Activated T-cell treated with anti-CD3 and anti-CD28 coated beads, Interleukin-2, amount 50 U/mL, for 72 hours (primary cell): ENCODE data around the gene DNASE1. TPM values are rescaled to one million over a fixed set of nuclear protein-coding genes. Genes with fewer than 3 reads are reported as not detected.
"Not testable (repeated sequence)": the region's sequence is repeated elsewhere in the genome, so short reads cannot be mapped to it uniquely, and the experiment has no call there.

Source experiments
- ATAC-seq, 2 donors: fragments of 150-1000 bp; cut with Tn5 transposase; replicated peaks in 1 of 2; 2 replicates each; pipeline ENCODE4 v1.10.0; 2021; ENCODE audit warnings: moderate library complexity in 2 of 2, mild to moderate bottlenecking in 1 of 2
- DNase-seq, 2 donors: peaks; one replicate each; pipeline ENCODE4 v3.0.0; 2021 to 2022; ENCODE audit warnings: mixed read lengths in 1 of 2
- H3K27ac Mint-ChIP-seq: one replicate; pipeline ENCODE4 v1.8.0; 2022; ENCODE audit warnings: mild to moderate bottlenecking, moderate library complexity, mixed read lengths
- H3K27me3 Mint-ChIP-seq: one replicate; pipeline ENCODE4 v1.8.0; 2022; ENCODE audit warnings: low read depth, mixed read lengths
- H3K36me3 Mint-ChIP-seq, 2 donors: one replicate each; pipeline ENCODE4 v1.8.0; 2022; ENCODE audit warnings: mixed read lengths in 2 of 2, mild to moderate bottlenecking in 1 of 2; ENCODE audit not compliant: insufficient read depth in 2 of 2
- H3K4me1 Mint-ChIP-seq: one replicate; pipeline ENCODE4 v1.8.0; 2022; ENCODE audit warnings: low read depth, mixed read lengths
- H3K4me3 Mint-ChIP-seq, 2 donors: one replicate each; pipeline ENCODE4 v1.8.0; 2022; ENCODE audit warnings: mild to moderate bottlenecking in 2 of 2, mixed read lengths in 2 of 2, moderate library complexity in 2 of 2
- H3K9me3 Mint-ChIP-seq, 2 donors: one replicate each; pipeline ENCODE4 v1.8.0; 2022; ENCODE audit warnings: mixed read lengths in 2 of 2
- total RNA-seq, 2 donors: library from RNA; stranded (reverse); gene quantifications; one replicate each; pipeline ENCODE4 v1.2.3, GENCODE V29; 2022

The DNASE1 gene
- total RNA-seq, 2 donors from 2014 or later, result 19.4 to 21.3 TPM

GRCh38 chr16:3646348-3646920 is 8.1 kb upstream of the DNASE1 start:
- no peaks in the 10 kb centered on the region for H3K4me1 Mint-ChIP-seq
- DNase-seq (no peak), ATAC-seq (no peak)
- no peaks in the 10 kb centered on the region for H3K27me3 Mint-ChIP-seq
- H3K4me3 Mint-ChIP-seq, result no peak overlapping the region
- H3K36me3 Mint-ChIP-seq, result no peaks in the 10 kb centered on the region
- H3K27ac Mint-ChIP-seq, result no peak overlapping the region
- H3K9me3 Mint-ChIP-seq, result no peaks in the 10 kb centered on the region

GRCh38 chr16:3650631-3651265 is 3.7 kb upstream of the DNASE1 start:
- Mint-ChIP-seq H3K27ac (no peak overlapping the region), H3K9me3 (no peaks in the 10 kb centered on the region), H3K4me1 (no peaks in the 10 kb centered on the region), H3K36me3 (no peaks in the 10 kb centered on the region), H3K27me3 (no peaks in the 10 kb centered on the region), H3K4me3 (no peak overlapping the region)
- DNase-seq (no peak), ATAC-seq (no peak)

DNA sequence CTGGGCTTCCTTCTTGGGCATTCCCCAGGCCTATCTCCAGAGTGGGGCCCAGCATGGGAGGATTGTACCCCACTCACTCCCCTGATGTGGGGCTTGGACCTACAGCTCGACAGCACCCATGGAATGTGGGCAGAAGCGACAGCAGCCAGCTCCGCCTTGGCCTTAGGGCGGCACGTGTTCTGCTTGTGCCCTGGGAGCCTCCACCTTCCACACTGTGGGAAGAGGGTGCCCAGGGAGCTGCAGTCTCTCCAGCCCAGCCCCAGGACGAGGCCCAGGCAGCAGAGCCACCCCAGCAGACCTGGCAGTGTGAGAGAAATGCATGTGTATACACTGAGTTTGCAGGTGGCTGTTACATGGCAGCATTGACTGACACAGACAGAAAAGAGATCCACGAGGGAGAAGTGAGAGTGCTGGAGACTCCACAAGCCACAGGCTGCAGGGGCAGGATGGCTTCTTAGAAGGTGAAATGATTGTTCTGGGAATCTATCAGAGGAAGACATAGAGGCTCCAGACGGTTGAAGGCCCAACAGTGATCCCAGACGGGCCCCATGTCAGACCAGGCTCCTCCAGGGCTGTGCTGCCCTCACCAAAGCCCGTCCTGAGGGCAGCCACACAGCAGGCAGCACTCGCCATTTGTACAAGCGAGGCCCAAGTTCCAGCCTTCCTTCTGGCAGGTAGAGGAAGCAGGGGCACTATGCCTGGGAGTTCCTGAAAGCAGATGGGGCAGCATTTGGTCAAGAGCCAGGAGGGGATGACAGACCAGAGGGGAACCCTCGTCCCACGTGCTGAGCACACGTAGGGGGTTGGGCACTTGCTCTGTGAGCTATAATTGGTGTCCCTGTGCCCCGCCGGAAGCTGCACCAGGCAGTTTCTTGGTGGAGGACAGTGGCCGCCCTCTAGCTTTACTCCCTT is 2.8 kb upstream of the DNASE1 start:
- ATAC-seq (no peak), DNase-seq (no peak)
- Mint-ChIP-seq H3K4me1 (no peaks in the 10 kb centered on the region), H3K27me3 (no peaks in the 10 kb centered on the region), H3K9me3 (no peaks in the 10 kb centered on the region), H3K4me3 (no peak overlapping the region), H3K36me3 (peaks cover 0 to 1% of the 10 kb centered on the region in 2 donors), H3K27ac (no peak overlapping the region)

- ATAC-seq (no peak), DNase-seq (no peak)
- Mint-ChIP-seq H3K4me3 (no peak overlapping the region), H3K9me3 (no peaks in the 10 kb centered on the region), H3K27me3 (no peaks in the 10 kb centered on the region), H3K27ac (no peak overlapping the region), H3K36me3 (peaks cover 0 to 7% of the 10 kb centered on the region in 2 donors), H3K4me1 (peaks cover 9% of the 10 kb centered on the region)
These were observed 1.9 kb upstream of the DNASE1 start for GRCh38 chr16:3652373-3653195.

DNA sequence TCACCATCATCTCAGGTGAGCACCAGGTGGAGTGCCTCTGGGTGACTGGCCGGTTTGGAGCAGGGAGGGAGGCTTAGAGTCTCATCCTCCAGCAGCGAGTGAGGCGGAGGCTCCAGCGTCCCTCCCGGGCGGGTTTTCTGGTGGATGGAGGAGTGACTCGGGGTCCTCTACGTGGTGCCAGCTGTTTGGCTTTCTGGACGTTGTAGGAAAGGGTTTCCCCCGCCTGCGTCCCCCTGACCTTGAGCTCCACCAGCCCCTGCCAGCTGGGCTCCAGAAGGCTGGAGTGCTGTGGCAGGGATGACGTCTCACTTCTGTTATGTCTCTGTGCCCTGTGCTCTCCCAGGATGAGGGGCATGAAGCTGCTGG is 522 bp downstream of the DNASE1 start:
- Mint-ChIP-seq H3K27ac (no peak overlapping the region), H3K27me3 (no peaks in the 10 kb centered on the region), H3K9me3 (no peaks in the 10 kb centered on the region), H3K4me3 (no peak overlapping the region), H3K36me3 (peaks cover 0 to 17% of the 10 kb centered on the region in 2 donors), H3K4me1 (peaks cover 24% of the 10 kb centered on the region)
- no peak for DNase-seq
- ATAC-seq, result no peak

GRCh38 chr16:3655396-3656159 is 1.1 kb downstream of the DNASE1 start:
- H3K4me1 Mint-ChIP-seq, result peaks cover 24% of the 10 kb centered on the region
- no peak for ATAC-seq
- H3K27me3 Mint-ChIP-seq, result no peaks in the 10 kb centered on the region
- no peaks in the 10 kb centered on the region for H3K9me3 Mint-ChIP-seq
- H3K4me3 Mint-ChIP-seq, result no peak overlapping the region
- peaks cover 0 to 17% of the 10 kb centered on the region in 2 donors for H3K36me3 Mint-ChIP-seq
- no peak overlapping the region for H3K27ac Mint-ChIP-seq
- DNase-seq, result no peak

DNA sequence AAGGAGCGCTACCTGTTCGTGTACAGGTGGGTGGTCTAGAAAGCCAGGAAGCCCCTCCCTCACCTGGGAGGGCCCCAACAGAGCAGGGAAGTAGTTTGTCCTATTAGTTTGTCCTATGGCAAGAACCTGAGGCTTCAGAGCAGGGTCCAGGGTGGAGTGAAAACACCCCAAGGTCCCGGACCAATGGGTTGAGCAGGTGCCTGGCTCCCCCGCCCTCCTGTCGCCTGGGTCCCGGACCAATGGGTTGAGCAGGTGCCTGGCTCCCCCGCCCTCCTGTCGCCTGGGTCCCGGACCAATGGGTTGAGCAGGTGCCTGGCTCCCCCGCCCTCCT is 1.6 kb downstream of the DNASE1 start:
- ATAC-seq, H3K4me3 Mint-ChIP-seq, H3K27me3 Mint-ChIP-seq, DNase-seq, H3K27ac Mint-ChIP-seq, H3K9me3 Mint-ChIP-seq: not testable (repeated sequence)
- Mint-ChIP-seq H3K4me1 (peaks cover 24% of the 10 kb centered on the region), H3K36me3 (peaks cover 0 to 21% of the 10 kb centered on the region in 2 donors)

- H3K9me3 Mint-ChIP-seq, result no peaks in the 10 kb centered on the region
- H3K4me3 Mint-ChIP-seq, result no peak overlapping the region
- no peaks in the 10 kb centered on the region for H3K27me3 Mint-ChIP-seq
- peak in 1 of 2 donors; percentile 57 for DNase-seq
- peaks cover 24% of the 10 kb centered on the region for H3K4me1 Mint-ChIP-seq
- peak in 1 of 2 donors; percentile 76 for ATAC-seq
- peak overlapping the region; percentile 93 for H3K27ac Mint-ChIP-seq
- H3K36me3 Mint-ChIP-seq, result peaks cover 0 to 21% of the 10 kb centered on the region in 2 donors
These were observed 2.3 kb downstream of the DNASE1 start for GRCh38 chr16:3656491-3657468.

DNA sequence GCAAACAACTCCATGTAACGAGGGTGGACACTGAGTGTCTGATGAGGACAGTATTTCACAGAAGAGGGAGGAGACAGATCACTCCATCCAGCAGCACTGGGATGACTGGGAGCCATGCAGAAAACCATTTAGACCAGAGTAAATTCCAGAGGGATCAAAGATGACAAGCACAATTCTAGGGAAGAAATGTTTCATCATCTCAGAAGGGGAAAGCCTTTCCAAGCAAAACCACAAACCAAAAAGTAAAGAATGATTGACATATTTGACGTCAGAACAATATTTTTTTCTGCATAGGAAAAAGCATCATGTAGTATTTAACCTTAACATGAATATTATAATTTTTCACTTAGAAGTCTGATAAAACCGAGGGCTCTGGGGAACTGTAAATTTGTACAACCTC is 4.8 kb downstream of the DNASE1 start:
- Mint-ChIP-seq H3K36me3 (peaks cover 0 to 25% of the 10 kb centered on the region in 2 donors), H3K27ac (peak overlapping the region; percentile 86), H3K4me1 (peaks cover 24% of the 10 kb centered on the region), H3K9me3 (no peaks in the 10 kb centered on the region), H3K27me3 (no peaks in the 10 kb centered on the region), H3K4me3 (no peak overlapping the region)
- DNase-seq (no peak), ATAC-seq (no peak)

GRCh38 chr16:3661311-3661710 is 6.8 kb downstream of the DNASE1 start:
- Mint-ChIP-seq H3K4me3 (no peak overlapping the region), H3K27me3 (no peaks in the 10 kb centered on the region), H3K27ac (peak overlapping the region; percentile 80), H3K4me1 (peaks cover 35% of the 10 kb centered on the region), H3K9me3 (no peaks in the 10 kb centered on the region), H3K36me3 (peaks cover 3 to 27% of the 10 kb centered on the region in 2 donors)
- no peak for ATAC-seq
- no peak for DNase-seq

DNA sequence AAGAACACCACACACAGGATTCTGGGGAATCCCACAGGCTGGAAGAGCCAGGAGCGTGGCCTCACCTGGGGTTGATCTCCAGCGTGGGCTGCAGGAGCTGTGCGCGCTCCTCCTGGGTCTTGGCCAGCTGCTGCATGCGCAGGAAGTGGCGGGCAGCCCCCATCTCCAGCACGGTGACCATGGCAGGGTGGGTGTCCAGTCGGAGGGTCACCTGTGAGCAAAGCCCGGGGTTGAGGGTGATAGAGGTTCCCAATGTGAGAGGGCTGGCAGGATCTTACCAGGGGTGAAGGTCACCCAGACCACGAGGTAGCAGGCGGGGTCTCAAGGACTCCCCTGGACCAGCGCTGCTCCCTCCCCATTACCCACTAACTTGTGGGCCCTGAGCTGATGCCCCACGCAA is 7.4 kb downstream of the DNASE1 start:
- Mint-ChIP-seq H3K27me3 (no peaks in the 10 kb centered on the region), H3K9me3 (no peaks in the 10 kb centered on the region), H3K36me3 (peaks cover 3 to 26% of the 10 kb centered on the region in 2 donors), H3K27ac (no peak overlapping the region), H3K4me3 (no peak overlapping the region), H3K4me1 (peaks cover 35% of the 10 kb centered on the region)
- no peak for DNase-seq
- no peak for ATAC-seq
